Measurements from ENCODE around the gene CTBP2.

CTBP2 gene

GRCh38 chr10:125034675-125035074, 125.7 kb downstream of the CTBP2 start:
- DNase-seq: no peak

- no peak for DNase-seq
These were observed 127.0 kb downstream of the CTBP2 start for GRCh38 chr10:125033146-125033924.

GRCh38 chr10:125032474-125033020, 127.8 kb downstream of the CTBP2 start:
- no peak for DNase-seq

GRCh38 chr10:125030567-125031197, 129.7 kb downstream of the CTBP2 start:
- DNase-seq: no peak

- no peak for DNase-seq
These were observed 130.7 kb downstream of the CTBP2 start for GRCh38 chr10:125029584-125030242.

- no peak for DNase-seq
These were observed 132.2 kb downstream of the CTBP2 start for GRCh38 chr10:125027871-125028869.

- no peak for DNase-seq
These were observed 133.2 kb downstream of the CTBP2 start for GRCh38 chr10:125026974-125027735.

GRCh38 chr10:125026036-125026931, 134.1 kb downstream of the CTBP2 start:
- no peak for DNase-seq

- DNase-seq: no peak
These were observed 135.0 kb downstream of the CTBP2 start for GRCh38 chr10:125025341-125025740.

- no peak for DNase-seq
These were observed 135.7 kb downstream of the CTBP2 start for GRCh38 chr10:125024497-125025234.

- no peak for DNase-seq
These were observed 136.4 kb downstream of the CTBP2 start for GRCh38 chr10:125023862-125024496.

- DNase-seq: no peak
These were observed 137.1 kb downstream of the CTBP2 start for GRCh38 chr10:125023255-125023654.

- DNase-seq: no peak
These were observed 137.7 kb downstream of the CTBP2 start for GRCh38 chr10:125022671-125023070.

- DNase-seq: no peak
These were observed 138.5 kb downstream of the CTBP2 start for GRCh38 chr10:125021686-125022344.

- DNase-seq: no peak
These were observed 139.5 kb downstream of the CTBP2 start for GRCh38 chr10:125020871-125021270.

GRCh38 chr10:125020386-125020785, 140.0 kb downstream of the CTBP2 start:
- no peak for DNase-seq

- DNase-seq: peak; percentile 1
These were observed 141.7 kb downstream of the CTBP2 start for GRCh38 chr10:125018576-125019143.
